AG10803 (cell line): ENCODE measurements around the gene DENND5B.
A peak's percentile ranks its signal among the peaks of the same experiment; 100 is the strongest.
"Not testable (repeated sequence)": the region's sequence is repeated elsewhere in the genome, so short reads cannot be mapped to it uniquely, and the experiment has no call there.

Experiments used
- DNase-seq: peaks from one replicate; pipeline ENCODE4 v3.0.0; 2010; ENCODE audit warnings: low read depth
- H3K4me3 ChIP-seq: 2 replicates; pipeline ENCODE4 v1.5.1; 2011; ENCODE audit warnings: mild to moderate bottlenecking, low read length, control low read depth
- CTCF ChIP-seq: conservative IDR thresholded peaks from 2 replicates; pipeline ENCODE4 v1.5.1; 2011; ENCODE audit warnings: mild to moderate bottlenecking, low read length, control low read depth, inconsistent platforms

Gene DENND5B

GRCh38 chr12:31558521-31558920, 32.4 kb downstream of the DENND5B start:
- peak; percentile 60 for DNase-seq
- no peak overlapping the region for H3K4me3 ChIP-seq
- TF ChIP-seq CTCF: no peak

GRCh38 chr12:31557707-31558106, 33.2 kb downstream of the DENND5B start:
- no peak for DNase-seq
- TF ChIP-seq CTCF: no peak
- H3K4me3 ChIP-seq: no peak overlapping the region

- H3K4me3 ChIP-seq: not testable (repeated sequence)
Measured at GRCh38 chr12:31555466-31555865, 35.5 kb downstream of the DENND5B start.

GRCh38 chr12:31550590-31550989, 40.3 kb downstream of the DENND5B start:
- DNase-seq, H3K4me3 ChIP-seq: not testable (repeated sequence)

More at GRCh38 chr12:31555466-31555865, 35.5 kb downstream of the DENND5B start:
- not testable (repeated sequence) for DNase-seq

- no peak for TF ChIP-seq CTCF
- peak; percentile 44 for DNase-seq
- H3K4me3 ChIP-seq: no peak overlapping the region
Measured at GRCh38 chr12:31536672-31537071, 54.3 kb downstream of the DENND5B start.

GRCh38 chr12:31533470-31533869, 57.5 kb downstream of the DENND5B start:
- no peak overlapping the region for H3K4me3 ChIP-seq
- DNase-seq: no peak
- no peak for TF ChIP-seq CTCF

GRCh38 chr12:31531893-31532292, 59.0 kb downstream of the DENND5B start:
- no peak for DNase-seq
- TF ChIP-seq CTCF: no peak
- H3K4me3 ChIP-seq: no peak overlapping the region

GRCh38 chr12:31528095-31528494, 62.8 kb downstream of the DENND5B start:
- DNase-seq: no peak
- no peak for TF ChIP-seq CTCF
- H3K4me3 ChIP-seq: no peak overlapping the region
